ENCODE measurements around the gene KCNJ4. TPM values are rescaled to one million over a fixed set of nuclear protein-coding genes. Genes with fewer than 3 reads are reported as not detected.
A peak's percentile ranks its signal among the peaks of the same experiment; 100 is the strongest.
"Not testable (repeated sequence)": the region's sequence is repeated elsewhere in the genome, so short reads cannot be mapped to it uniquely, and the experiment has no call there.

Gene KCNJ4
- total RNA-seq, 2 experiments from 2014 or later, result not detected

DNA sequence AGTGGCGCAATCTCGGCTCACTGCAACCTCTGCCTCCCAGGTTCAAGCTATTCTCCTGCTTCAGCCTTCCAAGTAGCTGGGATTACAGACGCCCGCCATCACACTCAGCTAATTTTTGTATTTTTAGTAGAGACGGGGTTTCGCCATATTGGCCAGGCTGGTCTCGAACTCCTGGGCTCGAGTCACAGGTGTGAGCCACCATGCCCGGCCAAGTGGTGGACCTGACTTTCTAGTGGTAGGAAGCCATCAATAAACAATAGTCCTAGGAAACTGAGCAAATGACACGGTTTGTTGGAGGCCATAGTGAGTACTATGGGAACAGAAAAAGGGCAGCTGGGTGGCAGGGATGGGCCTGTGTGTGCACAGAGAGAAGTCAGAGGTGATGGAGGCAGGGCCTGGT, 15.2 kb upstream of the KCNJ4 start:
- CTCF ChIA-PET; H3K9me3 Mint-ChIP-seq (ENCODE audit: low read depth); H3K36me3 Mint-ChIP-seq (ENCODE audit: low read depth); ATAC-seq; DNase-seq; intact Hi-C loops (cut with DNase I, micrococcal nuclease); POLR2A ChIA-PET; H3K27ac Mint-ChIP-seq; H3K4me3 Mint-ChIP-seq; H3K4me1 Mint-ChIP-seq: not testable (repeated sequence)
- peaks cover 22% of the 10 kb centered on the region for H3K27me3 Mint-ChIP-seq

DNA sequence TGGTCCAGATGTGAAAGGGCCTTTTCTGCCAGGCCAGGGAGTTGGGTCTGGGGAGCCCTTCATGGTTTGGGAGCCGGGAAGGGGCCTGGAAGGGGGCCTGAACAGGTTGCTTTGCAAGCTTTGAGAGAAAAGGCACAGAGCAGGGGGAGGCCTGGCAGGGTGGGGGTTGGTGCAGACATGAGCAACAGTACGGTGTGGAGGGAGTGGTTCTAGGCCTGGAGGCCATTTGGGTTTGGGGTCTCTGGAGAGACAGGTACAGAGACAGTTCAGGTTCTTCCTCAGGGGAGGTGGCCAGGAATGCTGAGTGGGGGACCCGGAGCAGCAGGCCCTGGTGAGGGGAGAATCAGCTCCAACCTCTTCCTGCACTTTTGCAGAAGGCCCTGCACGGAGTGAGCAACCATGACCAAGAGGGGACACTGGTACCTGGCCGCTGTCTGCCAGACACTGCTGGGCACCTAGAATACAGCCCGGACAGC, 14.3 kb upstream of the KCNJ4 start:
- DNase-seq, result no peak
- Mint-ChIP-seq H3K4me3 (no peak overlapping the region), H3K27me3 (peaks cover 23% of the 10 kb centered on the region), H3K9me3 (ENCODE audit: low read depth) (no peaks in the 10 kb centered on the region), H3K36me3 (ENCODE audit: low read depth) (no peaks in the 10 kb centered on the region), H3K27ac (no peak overlapping the region), H3K4me1 (peaks cover 8% of the 10 kb centered on the region)
- intact Hi-C loops (cut with DNase I, micrococcal nuclease), result no loop called here
- ATAC-seq, result no peak
- CTCF ChIA-PET, result no interaction called here
- POLR2A ChIA-PET, result no interaction called here

- no peaks in the 10 kb centered on the region for H3K9me3 Mint-ChIP-seq (ENCODE audit: low read depth)
- H3K36me3 Mint-ChIP-seq (ENCODE audit: low read depth), result no peaks in the 10 kb centered on the region
- H3K4me3 Mint-ChIP-seq, result peak overlapping the region; percentile 54
- H3K27ac Mint-ChIP-seq, result no peak overlapping the region
- ATAC-seq (no peak), DNase-seq (no peak)
- H3K27me3 Mint-ChIP-seq, result peaks cover 28% of the 10 kb centered on the region
- ChIA-PET POLR2A (interaction anchor here (0.6 kb wide), 1 partner anchor 87 kb away, joined by 3 read pairs; no protein-coding TSS in a partner anchor), CTCF (no interaction called here)
- H3K4me1 Mint-ChIP-seq, result peaks cover 8% of the 10 kb centered on the region
- intact Hi-C loops (cut with DNase I, micrococcal nuclease), result no loop called here
Measured at GRCh38 chr22:38468443-38469305, 13.7 kb upstream of the KCNJ4 start.

DNA sequence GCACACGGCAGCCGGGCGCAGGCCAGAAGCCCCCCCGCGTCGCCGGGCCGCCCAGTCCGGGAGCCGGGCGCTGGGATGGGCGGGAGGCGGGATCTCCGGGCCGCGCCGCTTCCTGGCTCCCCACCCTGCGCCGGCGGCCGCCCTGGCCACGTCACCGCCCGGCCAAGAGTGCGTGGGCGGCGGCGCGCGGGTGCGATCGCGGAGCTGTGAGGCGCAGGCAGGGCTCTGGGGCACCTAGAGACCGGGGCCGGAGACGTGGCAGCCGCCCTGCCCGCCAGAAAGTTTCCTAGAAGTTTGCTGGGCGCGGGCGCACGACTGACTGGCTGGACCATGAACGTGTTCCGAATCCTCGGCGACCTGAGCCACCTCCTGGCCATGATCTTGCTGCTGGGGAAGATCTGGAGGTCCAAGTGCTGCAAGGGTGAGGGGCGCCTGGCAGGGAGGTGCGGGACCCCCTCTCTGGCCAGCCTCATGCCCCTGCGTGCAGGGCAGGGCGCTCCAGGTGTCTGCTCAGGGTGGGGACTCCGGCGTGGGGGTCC, 13.0 kb upstream of the KCNJ4 start, which contains the start of gene KDELR3:
KDELR3 (plus strand) TSS at position 193 of the 539 bp plus-strand sequence; CDS start at position 331, 138 bp downstream.
- peak; percentile 94 for ATAC-seq
- intact Hi-C loops (cut with DNase I, micrococcal nuclease), result no loop called here
- peak within 1 kb of the TSS; percentile 47 for H3K27ac Mint-ChIP-seq

GRCh38 chr22:38467438-38467903, 12.5 kb upstream of the KCNJ4 start:
- Mint-ChIP-seq H3K4me3 (peak overlapping the region; percentile 56), H3K27ac (peak overlapping the region; percentile 47), H3K27me3 (peaks cover 34% of the 10 kb centered on the region), H3K4me1 (peaks cover 8% of the 10 kb centered on the region), H3K36me3 (ENCODE audit: low read depth) (no peaks in the 10 kb centered on the region), H3K9me3 (ENCODE audit: low read depth) (no peaks in the 10 kb centered on the region)
- DNase-seq (no peak), ATAC-seq (no peak)
- ChIA-PET CTCF (interaction anchor here (0.6 to 1.0 kb wide), 2 partner anchors 28 to 401 kb away, joined by 3 read pairs; no protein-coding TSS in a partner anchor), POLR2A (interaction anchor here (0.6 kb wide), 1 partner anchor 261 kb away, joined by 3 read pairs; no protein-coding TSS in a partner anchor)
- intact Hi-C loops (cut with DNase I, micrococcal nuclease), result no loop called here

More for the DNA sequence above, 13.0 kb upstream of the KCNJ4 start, which contains the start of gene KDELR3:
- Mint-ChIP-seq H3K4me3 (peak within 1 kb of the TSS; percentile 56), H3K9me3 (ENCODE audit: low read depth) (no peaks in the 10 kb centered on the region), H3K4me1 (peaks cover 8% of the 10 kb centered on the region), H3K36me3 (ENCODE audit: low read depth) (no peaks in the 10 kb centered on the region), H3K27me3 (peaks cover 33% of the 10 kb centered on the region)
- CTCF ChIA-PET, result interaction anchor here (0.6 to 1.0 kb wide), 2 partner anchors 27 to 402 kb away, joined by 3 read pairs; no protein-coding TSS in a partner anchor
- DNase-seq, result peak; percentile 82
- POLR2A ChIA-PET, result interaction anchor here (0.6 kb wide), 1 partner anchor 86 kb away, joined by 3 read pairs; no protein-coding TSS in a partner anchor

DNA sequence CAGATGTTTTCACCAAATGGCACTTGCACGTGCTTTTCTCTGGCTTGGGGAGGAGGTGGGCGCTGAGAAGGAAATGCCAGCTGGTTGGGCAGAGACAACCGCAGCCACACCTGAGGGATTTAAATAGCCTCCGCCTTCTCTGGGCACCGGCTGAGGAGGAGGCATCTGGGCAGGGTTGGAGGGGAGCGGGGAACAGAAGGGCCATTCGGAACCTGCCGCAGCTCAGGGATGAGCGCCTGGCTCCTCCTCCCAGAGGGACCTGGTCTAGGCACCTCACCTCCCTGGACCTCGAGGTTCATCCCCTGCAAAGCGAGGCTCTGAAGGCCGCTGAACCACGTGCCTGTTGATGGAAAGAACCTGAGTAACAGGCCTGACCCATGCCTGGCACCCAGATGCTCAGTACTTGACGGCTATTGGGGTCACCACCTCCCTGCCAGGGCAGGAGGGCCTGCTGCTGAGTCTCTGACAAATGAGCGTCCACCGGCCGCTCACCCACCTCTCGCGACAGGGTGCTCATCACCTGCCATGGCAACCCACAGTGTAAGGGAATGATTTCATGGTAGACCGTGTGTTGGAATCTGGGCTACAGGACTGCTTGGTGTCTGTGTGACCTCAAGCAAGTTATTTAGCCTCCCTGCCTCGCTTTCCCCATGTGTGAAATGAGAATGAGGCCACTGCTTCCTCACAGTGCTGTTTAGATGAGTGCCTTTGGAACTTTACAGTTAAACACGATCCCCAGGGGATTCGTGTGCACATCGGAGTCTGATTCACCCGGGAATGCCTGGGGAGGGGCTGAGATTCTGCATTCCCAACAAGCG, 10.9 kb upstream of the KCNJ4 start:
- Mint-ChIP-seq H3K27me3 (peaks cover 46% of the 10 kb centered on the region), H3K27ac (no peak overlapping the region), H3K4me1 (peaks cover 14% of the 10 kb centered on the region), H3K4me3 (no peak overlapping the region), H3K36me3 (ENCODE audit: low read depth) (no peaks in the 10 kb centered on the region), H3K9me3 (ENCODE audit: low read depth) (no peaks in the 10 kb centered on the region)
- CTCF ChIA-PET, result no interaction called here
- DNase-seq, result no peak
- intact Hi-C loops (cut with DNase I, micrococcal nuclease), result no loop called here
- no peak for ATAC-seq
- POLR2A ChIA-PET, result interaction anchor here (0.7 kb wide), 1 partner anchor 102 kb away, joined by 7 read pairs; no protein-coding TSS in a partner anchor

GRCh38 chr22:38464992-38465672, 10.1 kb upstream of the KCNJ4 start:
- POLR2A ChIA-PET, result interaction anchor here (0.7 kb wide), 1 partner anchor 103 kb away, joined by 7 read pairs; no protein-coding TSS in a partner anchor
- ATAC-seq (no peak), DNase-seq (no peak)
- intact Hi-C loops (cut with DNase I, micrococcal nuclease), result loop anchor here in 1 of 2 experiments (5.0 kb wide), 1 partner anchor 193 kb away; the partner anchor contains the start of gene TMEM184B
- Mint-ChIP-seq H3K36me3 (ENCODE audit: low read depth) (no peaks in the 10 kb centered on the region), H3K9me3 (ENCODE audit: low read depth) (no peaks in the 10 kb centered on the region), H3K4me3 (no peak overlapping the region), H3K27me3 (peaks cover 53% of the 10 kb centered on the region), H3K4me1 (peaks cover 14% of the 10 kb centered on the region), H3K27ac (no peak overlapping the region)
- CTCF ChIA-PET, result no interaction called here

GRCh38 chr22:38462960-38463784, 8.2 kb upstream of the KCNJ4 start:
- H3K9me3 Mint-ChIP-seq (ENCODE audit: low read depth), result no peaks in the 10 kb centered on the region
- POLR2A ChIA-PET, result no interaction called here
- no peak for DNase-seq
- no peak overlapping the region for H3K4me3 Mint-ChIP-seq
- H3K4me1 Mint-ChIP-seq, result peaks cover 12% of the 10 kb centered on the region
- H3K27me3 Mint-ChIP-seq, result peaks cover 66% of the 10 kb centered on the region
- no peak for ATAC-seq
- no peak overlapping the region for H3K27ac Mint-ChIP-seq
- CTCF ChIA-PET, result interaction anchor here (0.6 to 1.5 kb wide), 4 partner anchors 12 to 797 kb away, joined by 3 to 7 read pairs (median 4); no protein-coding TSS in a partner anchor
- intact Hi-C loops (cut with DNase I, micrococcal nuclease), result loop anchor here in 1 of 2 experiments (5.0 kb wide), 1 partner anchor 191 kb away; the partner anchor contains the start of gene TMEM184B
- no peaks in the 10 kb centered on the region for H3K36me3 Mint-ChIP-seq (ENCODE audit: low read depth)

DNA sequence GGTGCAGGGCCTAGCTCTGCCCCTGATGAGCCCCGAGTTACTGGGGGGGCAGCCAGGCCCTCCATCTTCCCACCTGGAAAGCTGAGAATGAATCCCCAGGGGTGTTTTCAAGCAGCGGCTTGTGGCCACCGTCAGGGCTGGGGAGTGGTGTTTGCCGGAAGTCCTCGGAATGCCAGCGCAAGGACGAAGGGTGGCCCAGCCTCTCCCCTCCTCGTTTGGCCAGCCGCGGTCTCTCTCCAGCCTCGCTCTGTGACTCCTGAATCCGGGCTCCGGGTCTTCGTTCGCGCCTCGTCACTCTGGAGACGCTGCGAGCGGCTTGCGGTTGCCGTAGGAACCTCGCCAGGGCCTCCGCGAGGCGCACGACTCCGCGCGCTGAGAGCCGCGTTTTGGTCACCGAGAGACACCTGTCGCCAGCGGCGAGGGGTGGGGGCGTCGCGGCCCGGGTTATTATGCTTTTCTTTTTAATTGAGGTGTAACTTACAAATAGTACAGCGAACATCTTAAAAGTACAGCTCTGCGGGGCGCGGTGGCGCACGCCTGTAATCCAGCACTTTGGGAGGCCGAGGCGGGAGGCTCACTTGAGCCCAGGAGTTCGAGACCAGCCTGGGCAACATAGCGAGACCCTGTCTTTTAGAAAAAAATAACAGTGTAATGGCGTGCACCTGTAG, 6.5 kb upstream of the KCNJ4 start:
- ChIA-PET CTCF (interaction anchor here (0.6 to 1.5 kb wide), 2 partner anchors 14 to 108 kb away, joined by 4 to 7 read pairs; no protein-coding TSS in a partner anchor), POLR2A (no interaction called here)
- Mint-ChIP-seq H3K4me3 (no peak overlapping the region), H3K4me1 (peaks cover 11% of the 10 kb centered on the region), H3K36me3 (ENCODE audit: low read depth) (no peaks in the 10 kb centered on the region), H3K27ac (no peak overlapping the region), H3K9me3 (ENCODE audit: low read depth) (no peaks in the 10 kb centered on the region), H3K27me3 (peaks cover 72% of the 10 kb centered on the region)
- intact Hi-C loops (cut with DNase I, micrococcal nuclease), result loop anchor here in 1 of 2 experiments (1.0 to 5.0 kb wide), 2 partner anchors 109 to 189 kb away; partner anchors contain the start of genes DMC1 and TMEM184B
- DNase-seq (peak; percentile 88), ATAC-seq (peak; percentile 84)
